Measurements from ENCODE around the gene PPIP5K1. TPM values are rescaled to one million over a fixed set of nuclear protein-coding genes. Genes with fewer than 3 reads are reported as not detected.
"Not testable (repeated sequence)": the region's sequence is repeated elsewhere in the genome, so short reads cannot be mapped to it uniquely, and the experiment has no call there.

The PPIP5K1 gene
- total RNA-seq, 1 experiment from 2014 or later: 62.4 TPM

DNA sequence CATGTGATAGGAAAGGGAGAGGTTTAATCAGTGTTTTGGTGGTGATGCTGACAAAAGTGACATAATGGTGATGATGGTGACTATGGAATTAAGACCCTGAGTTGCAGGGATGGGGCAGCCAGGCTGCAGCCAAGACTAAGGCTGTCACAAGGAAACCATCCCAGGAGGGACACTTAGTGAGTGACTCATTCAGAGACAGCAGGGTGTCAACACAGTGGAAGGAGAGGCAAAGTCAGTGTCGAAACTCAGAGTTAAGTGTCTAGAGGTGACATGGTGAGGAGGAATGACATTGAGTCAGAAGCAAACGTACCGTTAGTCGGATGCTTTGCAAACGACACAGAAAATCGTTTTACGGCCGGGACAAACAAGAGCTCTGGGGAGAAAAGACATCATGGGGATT, 26.2 kb downstream of the PPIP5K1 start:
- ATAC-seq; H3K27ac ChIP-seq (ENCODE audit: low read depth, low read length); H3K36me3 ChIP-seq (ENCODE audit: control insufficient read depth in 1 of 2, insufficient read depth in 2 of 2, low read length in 2 of 2); BruUV-seq (replicated peaks); H3K4me3 ChIP-seq (replicated peaks in 1 of 2; ENCODE audit: low read depth in 1 of 2, low read length in 2 of 2); H3K9me2 ChIP-seq (ENCODE audit: insufficient read depth); DNase-seq (ENCODE audit: low read depth, low spot score); H3K27me3 ChIP-seq (ENCODE audit: insufficient read depth, low read length); POLR2A ChIA-PET; H3K9ac ChIP-seq (ENCODE audit: low read length); H3K4me2 ChIP-seq (ENCODE audit: low read length); RAD21 ChIA-PET (ENCODE audit: low non-redundant PET in 1 of 2, low total read pairs in 2 of 2, uncharacterized antibody in 2 of 2, unreplicated experiment in 2 of 2); intact Hi-C loops (cut with micrococcal nuclease); H3K4me1 ChIP-seq (ENCODE audit: control insufficient read depth in 1 of 2, insufficient read depth in 2 of 2, low read length in 2 of 2); H4K20me1 ChIP-seq (ENCODE audit: insufficient read depth); H3K9me3 ChIP-seq (ENCODE audit: control insufficient read depth in 1 of 2, insufficient read depth in 1 of 2, low read depth in 1 of 2, low read length in 2 of 2); CTCF ChIA-PET; H2AFZ ChIP-seq (ENCODE audit: low read depth, low read length, poor library complexity, severe bottlenecking); H3K79me2 ChIP-seq (ENCODE audit: insufficient read depth, low read length): not testable (repeated sequence)

- POLR2A ChIA-PET; H3K9ac ChIP-seq (ENCODE audit: low read length); H3K9me3 ChIP-seq (ENCODE audit: control insufficient read depth in 1 of 2, insufficient read depth in 1 of 2, low read depth in 1 of 2, low read length in 2 of 2); H3K9me2 ChIP-seq (ENCODE audit: insufficient read depth); H3K4me2 ChIP-seq (ENCODE audit: low read length); DNase-seq (ENCODE audit: low read depth, low spot score); H3K79me2 ChIP-seq (ENCODE audit: insufficient read depth, low read length); BruUV-seq (replicated peaks); H3K27ac ChIP-seq (ENCODE audit: low read depth, low read length); RAD21 ChIA-PET (ENCODE audit: low non-redundant PET in 1 of 2, low total read pairs in 2 of 2, uncharacterized antibody in 2 of 2, unreplicated experiment in 2 of 2); H3K4me3 ChIP-seq (replicated peaks in 1 of 2; ENCODE audit: low read depth in 1 of 2, low read length in 2 of 2); H4K20me1 ChIP-seq (ENCODE audit: insufficient read depth); H3K4me1 ChIP-seq (ENCODE audit: control insufficient read depth in 1 of 2, insufficient read depth in 2 of 2, low read length in 2 of 2); intact Hi-C loops (cut with micrococcal nuclease); ATAC-seq; H2AFZ ChIP-seq (ENCODE audit: low read depth, low read length, poor library complexity, severe bottlenecking); H3K36me3 ChIP-seq (ENCODE audit: control insufficient read depth in 1 of 2, insufficient read depth in 2 of 2, low read length in 2 of 2); CTCF ChIA-PET; H3K27me3 ChIP-seq (ENCODE audit: insufficient read depth, low read length): not testable (repeated sequence)
These were observed 27.3 kb downstream of the PPIP5K1 start for GRCh38 chr15:43562753-43563152.

DNA sequence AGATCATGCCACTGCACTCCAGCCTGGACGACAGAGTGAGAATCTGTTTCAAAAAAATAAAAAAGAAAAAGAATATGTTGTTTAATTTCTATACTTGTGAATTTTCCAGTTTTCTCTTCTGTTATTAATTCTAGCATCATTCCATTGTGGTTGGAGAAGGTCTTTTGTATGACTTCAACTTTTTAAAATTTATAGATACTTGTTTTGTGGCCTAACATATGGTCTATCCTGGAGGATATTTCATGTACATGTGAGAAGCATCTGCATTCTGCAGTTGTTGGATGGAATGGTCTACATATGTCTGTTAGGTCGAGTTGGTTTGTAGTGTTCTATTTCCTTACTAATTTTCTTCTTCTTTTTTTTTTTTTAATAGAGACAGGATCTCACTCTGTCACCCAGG, 37.0 kb downstream of the PPIP5K1 start:
- ATAC-seq: no peak
- Histone ChIP-seq H3K27ac (ENCODE audit: low read depth, low read length) (no peak overlapping the region), H4K20me1 (ENCODE audit: insufficient read depth) (no peaks in the 10 kb centered on the region), H3K4me1 (ENCODE audit: control insufficient read depth in 1 of 2, insufficient read depth in 2 of 2, low read length in 2 of 2) (no peaks in the 10 kb centered on the region), H3K9ac (ENCODE audit: low read length) (no peak overlapping the region), H3K4me3 (replicated peaks in 1 of 2; ENCODE audit: low read depth in 1 of 2, low read length in 2 of 2) (no peak overlapping the region), H3K4me2 (ENCODE audit: low read length) (no peak overlapping the region), H3K9me3 (ENCODE audit: control insufficient read depth in 1 of 2, insufficient read depth in 1 of 2, low read depth in 1 of 2, low read length in 2 of 2) (no peaks in the 10 kb centered on the region), H2AFZ (ENCODE audit: low read depth, low read length, poor library complexity, severe bottlenecking) (no peak overlapping the region), H3K27me3 (ENCODE audit: insufficient read depth, low read length) (no peaks in the 10 kb centered on the region), H3K36me3 (ENCODE audit: control insufficient read depth in 1 of 2, insufficient read depth in 2 of 2, low read length in 2 of 2) (peaks cover 0 to 3% of the 10 kb centered on the region in 2 experiments; a peak in 2 of 4 replicates), H3K79me2 (ENCODE audit: insufficient read depth, low read length) (no peaks in the 10 kb centered on the region), H3K9me2 (ENCODE audit: insufficient read depth) (no peaks in the 10 kb centered on the region)
- no peak for DNase-seq (ENCODE audit: low read depth, low spot score)
- ChIA-PET POLR2A (no interaction called here), RAD21 (ENCODE audit: low non-redundant PET in 1 of 2, low total read pairs in 2 of 2, uncharacterized antibody in 2 of 2, unreplicated experiment in 2 of 2) (no interaction called here), CTCF (no interaction called here)
- intact Hi-C loops (cut with micrococcal nuclease): no loop called here
- no TSS peak for BruUV-seq (replicated peaks)
- TF ChIP-seq SIN3A (IDR thresholded peaks at IDR 0.05; ENCODE audit: low read depth): no peak
- TF ChIP-seq ZFX (IDR thresholded peaks at IDR 0.05): no peak
- TF ChIP-seq POLR2AphosphoS5 (IDR thresholded peaks at IDR 0.05; ENCODE audit: low read depth, low read length): no peak
- no peak for TF ChIP-seq FOSL1 (IDR thresholded peaks at IDR 0.05; ENCODE audit: low read depth)
- TF ChIP-seq CBX3 (IDR thresholded peaks at IDR 0.05; ENCODE audit: low read depth): no peak
- TF ChIP-seq EZH2phosphoT487 (IDR thresholded peaks at IDR 0.05; ENCODE audit: borderline replicate concordance): no peak
- no peak for TF ChIP-seq ZNF274 (IDR thresholded peaks at IDR 0.05; ENCODE audit: low read depth, low read length)
- TF ChIP-seq SP1 (IDR thresholded peaks at IDR 0.05; ENCODE audit: low read depth): no peak
- no peak for TF ChIP-seq REST (IDR thresholded peaks at IDR 0.05; ENCODE audit: low read depth)
